Lung microvascular endothelial cell (primary cell): Measurements from ENCODE around the gene ANKRD40CL. TPM values are rescaled to one million over a fixed set of nuclear protein-coding genes. Genes with fewer than 3 reads are reported as not detected.

Source experiments
- DNase-seq, 2 donors: peaks; one replicate each; pipeline versions ENCODE4 v3.0.0 to v3.0.0-alpha.2; 2010; ENCODE audit warnings: low read depth in 2 of 2
- total RNA-seq: library from RNA; depleted of rRNA; stranded (reverse); fragments of >200 nt; gene quantifications from 2 replicates; pipeline ENCODE4 v1.2.1, GENCODE V29; 2014

Gene ANKRD40CL
- total RNA-seq, 1 donor from 2014 or later = not detected

- DNase-seq = peak; percentile 95 to 96
Measured at GRCh38 chr17:50719144-50719923, 48.0 kb downstream of the ANKRD40CL start, which contains the start of gene LUC7L3. Gene LUC7L3, plus strand, starts transcription at chr17:50719603. Its CDS starts 130 bp downstream, at chr17:50719733.

- DNase-seq = no peak
Measured at GRCh38 chr17:50715471-50715870, 51.8 kb downstream of the ANKRD40CL start.

DNA sequence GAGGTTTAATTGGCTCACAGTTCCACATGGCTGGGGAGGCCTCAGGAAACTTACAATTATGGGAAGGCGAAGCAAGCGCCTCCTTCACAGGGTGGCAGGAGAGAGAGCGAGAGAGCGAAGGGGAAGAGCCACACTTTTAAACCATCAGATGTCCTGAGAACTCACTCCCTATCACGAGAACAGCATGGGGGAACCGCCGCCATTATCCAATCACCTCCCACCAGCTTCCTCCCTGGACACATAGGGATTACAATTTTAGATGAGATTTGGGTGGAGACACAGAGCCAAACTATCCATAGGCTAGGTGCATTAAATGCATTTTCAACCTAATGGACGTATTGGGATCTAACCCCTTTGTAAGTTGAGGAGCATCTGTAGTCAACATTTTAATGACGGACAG, 54.7 kb downstream of the ANKRD40CL start:
- no peak for DNase-seq

Other genes with a start within 250 kb of the ANKRD40CL start
- 0.22 TPM in 1 of 2 replicates, not detected in the other for gene EPN3, start 234.8 kb downstream of the ANKRD40CL start, total RNA-seq
- 22.2 and 31.4 TPM in 2 replicates for gene SPATA20, start 220.3 kb downstream of the ANKRD40CL start, total RNA-seq
- gene CACNA1G, start 206.8 kb downstream of the ANKRD40CL start, total RNA-seq = not detected in 2 replicates
- 0.40 and 1.7 TPM in 2 replicates for gene ABCC3, start 132.6 kb downstream of the ANKRD40CL start, total RNA-seq
- 21.6 and 32.5 TPM in 2 replicates for gene ANKRD40, start 59.6 kb downstream of the ANKRD40CL start, total RNA-seq
- gene LUC7L3, start 47.9 kb downstream of the ANKRD40CL start, total RNA-seq = 11.3 and 17.1 TPM in 2 replicates
- not detected in 2 replicates for gene WFIKKN2, start 68.1 kb upstream of the ANKRD40CL start, total RNA-seq
- gene TOB1, start 98.8 kb upstream of the ANKRD40CL start, total RNA-seq = 3.3 and 3.4 TPM in 2 replicates